GM12875 (cell line): ENCODE data around the gene NCOR2.

Experiments
- H3K4me3 ChIP-seq: one replicate; pipeline ENCODE4 v1.5.1; 2011; ENCODE audit warnings: low read depth, low read length, control low read depth
- CTCF ChIP-seq: IDR thresholded peaks from 2 replicates; pipeline ENCODE4 v1.5.1; 2011; ENCODE audit warnings: low read depth, mild to moderate bottlenecking, control low read depth, inconsistent platforms, low read length, moderate library complexity, borderline replicate concordance; ENCODE audit not compliant: insufficient read depth

NCOR2 gene

DNA sequence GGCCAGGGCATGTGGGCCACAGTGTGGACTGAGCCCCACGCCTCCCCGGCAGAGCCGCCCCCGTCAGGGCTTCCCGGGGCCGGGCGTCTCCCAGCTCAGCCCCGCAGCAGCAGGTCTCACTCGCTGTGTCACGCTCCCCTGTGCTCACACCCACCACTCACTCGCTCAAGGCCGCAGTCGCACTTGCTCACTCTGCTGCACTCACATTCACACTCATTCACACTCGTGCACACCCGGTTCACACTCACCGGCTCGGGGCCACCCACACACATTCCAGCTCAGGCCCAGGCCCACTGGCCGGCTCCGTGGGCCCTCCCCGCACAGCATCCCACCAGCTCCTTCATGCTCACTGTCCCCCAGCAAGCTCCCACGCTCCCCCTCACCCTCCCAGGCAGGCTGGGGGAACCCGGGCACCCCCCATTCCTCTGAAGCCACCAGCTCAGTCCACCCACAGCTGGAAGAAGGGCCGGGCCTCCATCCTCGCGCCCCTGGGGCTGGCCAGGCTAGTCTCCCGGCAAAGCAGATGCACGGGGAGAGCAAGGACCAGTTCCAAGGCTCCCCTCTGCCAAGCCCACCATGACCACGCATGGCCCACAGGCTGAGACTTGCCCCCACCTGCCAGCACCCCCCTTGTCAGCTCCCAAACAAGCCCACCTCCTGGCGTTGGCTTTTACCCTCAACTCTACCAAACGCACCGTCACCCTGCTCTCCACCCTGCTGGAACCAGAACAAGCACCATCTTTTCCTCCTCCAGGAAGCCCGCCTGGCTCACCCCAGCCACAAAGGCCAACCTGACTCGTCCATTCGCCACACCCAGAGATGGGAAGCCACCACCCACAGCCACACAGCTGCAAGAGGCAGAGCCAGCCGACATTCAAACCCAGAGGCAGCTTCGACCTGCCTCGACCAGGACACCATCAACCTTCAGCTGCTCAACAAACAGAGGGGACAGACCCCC is 28.0 kb downstream of the NCOR2 start:
- TF ChIP-seq CTCF, result no peak
- no peak overlapping the region for H3K4me3 ChIP-seq

GRCh38 chr12:124538194-124539082 is 29.0 kb downstream of the NCOR2 start:
- no peak for TF ChIP-seq CTCF
- H3K4me3 ChIP-seq, result no peak overlapping the region

GRCh38 chr12:124537525-124538193 is 29.8 kb downstream of the NCOR2 start:
- no peak for TF ChIP-seq CTCF
- H3K4me3 ChIP-seq, result no peak overlapping the region

- no peak for TF ChIP-seq CTCF
- H3K4me3 ChIP-seq, result no peak overlapping the region
Observed at GRCh38 chr12:124536641-124537040, 30.8 kb downstream of the NCOR2 start.

DNA sequence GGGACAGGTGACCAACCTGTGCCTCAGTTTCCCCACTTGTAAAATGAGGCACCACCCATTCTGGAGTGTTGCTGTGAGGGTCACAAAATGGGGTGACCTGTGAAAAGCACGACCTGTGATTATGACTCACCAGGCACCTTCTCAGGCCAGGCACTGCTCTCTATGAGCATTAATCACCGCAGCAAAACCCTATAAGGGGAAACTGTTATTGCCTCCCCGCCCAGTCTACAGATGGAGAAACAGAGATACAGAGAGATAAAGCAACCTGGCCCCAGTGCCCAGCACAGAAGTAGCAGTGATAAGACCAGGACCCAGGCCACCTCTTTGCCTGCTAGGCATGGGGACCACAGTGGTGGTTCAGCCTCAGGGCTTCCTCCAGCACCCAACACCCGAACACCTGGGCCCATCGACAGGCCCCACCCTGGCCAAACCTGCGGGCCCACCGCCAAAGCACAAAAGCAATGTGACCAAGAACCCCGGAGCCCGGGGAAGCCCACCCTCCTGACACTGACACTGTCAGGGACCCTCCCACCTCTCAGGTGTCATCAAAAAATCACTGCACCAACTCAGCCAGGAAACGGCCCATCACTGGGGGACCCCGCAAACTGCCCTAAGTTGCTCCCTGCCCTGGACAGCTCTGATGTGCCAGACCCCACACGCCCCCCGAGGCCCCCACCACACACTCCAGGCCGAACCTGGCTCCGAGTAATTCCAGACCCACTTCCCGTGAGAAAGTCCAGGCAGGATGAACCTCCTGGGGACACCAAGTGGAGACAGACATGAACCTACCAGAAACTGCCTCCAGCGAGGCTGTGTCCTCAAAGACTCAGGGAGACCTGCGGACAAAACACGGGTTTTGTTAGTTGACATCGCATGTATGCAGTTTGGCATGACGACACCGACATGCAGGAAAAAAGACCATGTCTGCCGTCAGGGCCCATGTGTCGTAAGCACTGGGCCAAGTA is 32.4 kb downstream of the NCOR2 start:
- H3K4me3 ChIP-seq, result no peak overlapping the region
- no peak for TF ChIP-seq CTCF

- TF ChIP-seq CTCF, result no peak
- H3K4me3 ChIP-seq, result no peak overlapping the region
Observed at GRCh38 chr12:124533456-124533855, 34.0 kb downstream of the NCOR2 start.
